Measurements from ENCODE around the gene SDR42E1. TPM values are rescaled to one million over a fixed set of nuclear protein-coding genes. Genes with fewer than 3 reads are reported as not detected.

The SDR42E1 gene
- total RNA-seq, 1 experiment from 2014 or later = 17.4 TPM

- intact Hi-C loops (cut with micrococcal nuclease) = no loop called here
- Histone ChIP-seq H3K4me3 (replicated peaks in 1 of 2; ENCODE audit: low read depth in 1 of 2, low read length in 2 of 2) (no peak overlapping the region), H2AFZ (ENCODE audit: low read depth, low read length, poor library complexity, severe bottlenecking) (no peak overlapping the region), H3K9me3 (ENCODE audit: control insufficient read depth in 1 of 2, insufficient read depth in 1 of 2, low read depth in 1 of 2, low read length in 2 of 2) (no peaks in the 10 kb centered on the region), H3K4me2 (ENCODE audit: low read length) (no peak overlapping the region), H3K9me2 (ENCODE audit: insufficient read depth) (no peaks in the 10 kb centered on the region), H3K27ac (ENCODE audit: low read depth, low read length) (no peak overlapping the region), H3K9ac (ENCODE audit: low read length) (no peak overlapping the region), H3K79me2 (ENCODE audit: insufficient read depth, low read length) (no peaks in the 10 kb centered on the region), H4K20me1 (ENCODE audit: insufficient read depth) (no peaks in the 10 kb centered on the region), H3K4me1 (ENCODE audit: control insufficient read depth in 1 of 2, insufficient read depth in 2 of 2, low read length in 2 of 2) (peaks cover 4 to 7% of the 10 kb centered on the region in 2 experiments), H3K27me3 (ENCODE audit: insufficient read depth, low read length) (no peaks in the 10 kb centered on the region), H3K36me3 (ENCODE audit: control insufficient read depth in 1 of 2, insufficient read depth in 2 of 2, low read length in 2 of 2) (peaks cover 31 to 32% of the 10 kb centered on the region in 2 experiments; a peak in 3 of 4 replicates)
- ChIA-PET RAD21 (ENCODE audit: low non-redundant PET in 1 of 2, low total read pairs in 2 of 2, uncharacterized antibody in 2 of 2, unreplicated experiment in 2 of 2) (no interaction called here), CTCF (no interaction called here), POLR2A (no interaction called here)
- no TSS peak for BruUV-seq (replicated peaks)
- TF ChIP-seq TCF7L2 (IDR thresholded peaks at IDR 0.05; ENCODE audit: borderline replicate concordance, extremely low read depth, insufficient read depth, insufficient read length) (no peak), REST (IDR thresholded peaks at IDR 0.05; ENCODE audit: low read depth) (no peak), EGR1 (IDR thresholded peaks at IDR 0.05; ENCODE audit: low read depth) (no peak), POLR2AphosphoS5 (IDR thresholded peaks at IDR 0.05; ENCODE audit: low read depth, low read length) (no peak), ZBTB33 (IDR thresholded peaks at IDR 0.05; ENCODE audit: extremely low read depth, insufficient replicate concordance, low read length) (no peak), POLR2A (IDR thresholded peaks at IDR 0.05; ENCODE audit: borderline replicate concordance, extremely low read depth, insufficient read depth, insufficient read length) (no peak), ZFX (IDR thresholded peaks at IDR 0.05) (no peak), CTCF (IDR thresholded peaks at IDR 0.05 in 2 of 3, conservative IDR thresholded peaks at IDR 0.05 in 1 of 3; ENCODE audit: borderline replicate concordance in 1 of 3, insufficient read depth in 1 of 3, low read depth in 2 of 3, low read length in 2 of 3) (no peak), MAX (IDR thresholded peaks at IDR 0.05) (no peak), YY1 (IDR thresholded peaks at IDR 0.05; ENCODE audit: extremely low read depth, insufficient replicate concordance, low read depth, low read length) (no peak), SIN3A (IDR thresholded peaks at IDR 0.05; ENCODE audit: low read depth) (no peak), EZH2phosphoT487 (IDR thresholded peaks at IDR 0.05; ENCODE audit: borderline replicate concordance) (no peak)
- no peak for DNase-seq (ENCODE audit: low read depth, low spot score)
- ATAC-seq = no peak
Observed at GRCh38 chr16:82002831-82003230, 8.4 kb downstream of the SDR42E1 start.
